Measurements from ENCODE around the gene SMYD5.

Gene SMYD5

GRCh38 chr2:73208258-73208657, 5.8 kb upstream of the SMYD5 start:
- DNase-seq = no peak

- DNase-seq = no peak
Observed at GRCh38 chr2:73210019-73210418, 4.0 kb upstream of the SMYD5 start.

- DNase-seq = no peak
Observed at GRCh38 chr2:73210696-73211095, 3.3 kb upstream of the SMYD5 start.

DNA sequence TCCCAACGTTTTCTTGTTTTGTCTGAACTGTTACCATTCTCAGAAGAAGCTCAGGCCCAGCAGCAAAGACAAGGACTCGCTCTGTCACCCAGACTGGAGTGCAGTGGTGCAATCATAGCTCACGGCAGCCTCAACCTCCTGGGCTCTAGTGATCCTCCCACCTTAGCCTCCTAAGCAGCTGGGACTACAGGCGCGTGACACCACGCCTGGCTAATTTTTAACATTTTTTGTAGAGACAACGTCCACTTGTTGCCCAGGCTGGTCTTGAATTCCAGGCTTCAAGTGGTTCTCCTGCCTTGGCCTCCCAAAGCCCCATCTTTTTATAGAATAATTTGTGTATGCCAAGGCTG, 2.0 kb upstream of the SMYD5 start:
- DNase-seq = no peak

DNA sequence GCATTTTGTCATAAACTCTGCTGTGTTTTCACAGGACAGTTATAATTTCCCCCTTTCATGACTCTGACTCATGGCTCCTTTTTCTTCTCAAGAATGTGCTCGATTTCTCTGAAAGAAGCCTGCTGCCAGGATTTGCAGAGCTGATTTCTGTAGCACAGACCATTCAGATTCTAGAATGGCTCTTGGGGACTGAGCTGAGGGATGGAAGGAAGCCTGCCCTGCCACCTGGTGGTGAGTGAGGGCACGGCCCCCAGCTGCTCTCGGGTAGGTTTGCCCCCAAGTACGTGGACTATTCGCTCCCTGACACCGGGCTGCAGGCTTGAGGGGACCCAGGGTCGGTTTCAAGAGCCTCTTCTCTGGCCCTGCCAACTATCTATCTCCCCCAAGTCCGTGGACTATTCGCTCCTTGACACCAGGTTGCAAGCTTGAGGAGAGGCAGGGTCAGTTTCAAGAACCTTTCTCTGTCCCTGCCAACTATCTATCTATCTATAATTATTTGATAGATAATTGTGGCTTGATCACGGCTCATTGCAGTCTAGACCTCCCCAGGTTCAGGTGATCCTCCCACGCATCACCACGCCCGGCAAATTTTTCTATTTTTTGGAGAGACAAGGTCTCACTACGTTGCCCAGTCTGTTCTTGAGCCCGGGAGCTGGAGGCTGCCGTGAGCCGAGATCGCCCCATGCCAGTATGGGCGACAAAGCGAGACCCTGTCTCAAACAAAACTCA, 1.4 kb upstream of the SMYD5 start:
- DNase-seq = peak; percentile 68 to 73

GRCh38 chr2:73215254-73215653, 1.2 kb downstream of the SMYD5 start:
- no peak for DNase-seq

DNA sequence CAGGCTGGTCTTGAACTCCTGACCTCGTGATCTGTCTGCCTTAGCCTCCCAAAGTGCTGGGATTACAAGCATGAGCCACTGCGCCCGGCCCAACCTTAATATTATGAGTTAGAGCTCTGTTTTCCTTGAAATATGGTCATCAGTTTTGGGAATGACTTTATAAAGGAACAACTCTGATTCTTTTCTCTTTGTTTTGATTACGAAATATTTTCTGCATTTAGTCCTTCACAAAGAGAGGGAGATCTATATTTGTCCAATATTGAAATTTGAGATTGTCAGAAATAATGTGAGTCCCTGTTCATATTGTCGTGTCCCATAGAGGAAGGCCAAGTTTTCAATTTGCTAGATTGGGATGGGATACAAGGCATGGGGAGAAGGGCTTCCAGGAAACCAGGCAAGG, 3.1 kb downstream of the SMYD5 start:
- no peak for DNase-seq

DNA sequence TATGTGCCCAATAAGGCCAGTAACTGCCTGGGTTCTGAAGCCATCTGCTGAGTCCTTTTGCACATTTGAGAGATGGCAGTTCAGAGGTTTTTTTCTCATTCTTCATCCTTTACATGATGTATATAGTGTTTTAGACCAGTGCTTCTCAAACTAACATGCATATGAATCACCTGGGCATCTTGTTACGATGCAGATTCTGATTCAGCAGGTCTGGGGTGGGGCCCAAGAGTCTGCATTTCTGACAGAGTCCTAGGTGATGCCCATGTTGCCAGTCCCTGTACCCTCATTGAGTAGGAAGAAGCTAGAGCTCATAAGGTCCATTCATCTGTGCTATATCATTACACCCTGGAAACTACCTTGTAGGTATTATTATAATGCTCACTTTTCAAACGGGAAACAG, 3.8 kb downstream of the SMYD5 start:
- no peak for DNase-seq

DNA sequence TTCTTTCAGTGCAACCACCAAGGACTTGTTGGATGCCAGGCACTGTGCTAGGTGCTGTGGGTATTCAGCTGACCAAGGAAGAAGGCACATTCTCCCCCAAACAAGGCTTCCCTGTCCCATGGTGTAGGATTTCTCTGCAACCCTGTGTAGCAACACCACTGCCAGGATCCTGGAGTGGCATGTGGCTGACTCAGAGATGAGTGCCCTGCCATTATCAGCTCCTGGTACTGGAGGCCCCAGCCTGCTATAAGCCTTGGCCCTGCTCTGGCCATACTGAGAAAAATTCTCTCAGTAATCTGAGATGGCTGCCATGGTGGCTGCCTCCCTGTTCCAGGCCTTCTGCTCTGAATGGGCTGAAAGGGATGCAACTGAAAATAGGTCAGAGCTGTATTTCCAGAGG, 4.3 kb downstream of the SMYD5 start:
- DNase-seq = no peak

DNA sequence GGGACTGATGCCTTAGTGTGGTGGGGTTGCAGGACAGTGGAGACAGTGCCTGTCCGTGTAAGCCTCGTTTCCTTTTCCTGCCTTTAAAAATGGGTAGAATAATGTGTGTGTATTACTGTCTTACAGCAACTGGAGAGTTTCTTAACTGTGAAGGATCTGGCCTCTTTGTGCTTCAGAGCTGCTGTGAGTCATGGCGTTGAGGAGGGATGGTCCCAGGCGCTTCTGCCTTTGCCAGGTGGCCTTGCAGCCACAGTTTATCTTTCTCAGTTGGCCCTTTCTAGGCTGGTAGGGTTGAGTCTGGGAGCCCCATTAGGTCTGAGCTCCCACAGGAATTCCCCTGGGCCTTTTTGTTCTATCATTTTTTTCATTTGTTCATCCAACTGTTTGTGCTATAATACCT, 9.8 kb downstream of the SMYD5 start:
- DNase-seq = no peak

GRCh38 chr2:73225513-73226360, 11.7 kb downstream of the SMYD5 start:
- no peak for DNase-seq

- no peak for DNase-seq
Observed at GRCh38 chr2:73227086-73227485, 13.0 kb downstream of the SMYD5 start.

GRCh38 chr2:73228631-73229030, 14.6 kb downstream of the SMYD5 start:
- no peak for DNase-seq

- peak in 1 of 2 donors; percentile 27 for DNase-seq
Observed at GRCh38 chr2:73232403-73233153, 18.5 kb downstream of the SMYD5 start.

DNA sequence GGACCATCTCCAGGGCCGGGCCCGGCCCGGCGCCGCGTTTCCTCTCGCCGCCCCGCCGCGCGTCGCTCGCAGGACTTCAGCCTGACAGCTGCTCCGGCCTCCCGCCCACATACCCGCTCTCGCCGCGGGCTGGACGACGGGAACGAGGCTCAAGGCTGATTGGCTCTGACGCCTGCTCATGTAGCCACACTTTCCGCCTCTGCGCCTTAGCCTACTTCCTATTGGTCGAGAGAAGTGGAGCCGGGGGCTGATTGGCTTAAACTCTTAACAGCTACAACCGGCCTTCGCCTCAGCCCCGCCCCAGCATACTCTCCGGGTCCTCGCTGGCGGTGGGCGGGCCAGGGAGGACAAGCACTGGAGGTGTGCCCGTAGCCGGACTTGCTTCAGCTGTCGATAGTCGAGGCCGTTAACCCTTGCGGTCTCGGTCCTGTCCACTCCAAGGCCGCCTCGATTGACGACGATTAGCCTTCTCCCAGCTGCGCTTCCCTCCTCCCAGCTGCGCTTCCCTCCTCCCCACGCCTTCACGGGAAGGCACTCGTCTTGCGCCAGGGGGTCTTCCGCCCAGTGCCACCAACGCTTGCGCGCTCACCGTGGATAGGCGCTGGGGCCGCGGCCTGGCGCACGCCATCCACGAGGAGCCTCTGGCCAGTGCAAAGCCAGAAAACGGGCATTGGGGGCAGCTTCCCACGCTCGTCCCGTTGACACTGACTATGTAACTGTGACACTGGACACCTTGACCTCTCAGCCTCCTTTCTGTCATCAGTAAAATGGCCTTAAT, 19.3 kb downstream of the SMYD5 start, which contains the start of gene PRADC1:
PRADC1 (minus strand) TSS at position 86 of the 778 bp plus-strand sequence; CDS start at position 7, 79 bp downstream.
- DNase-seq = peak; percentile 96 to 97

DNA sequence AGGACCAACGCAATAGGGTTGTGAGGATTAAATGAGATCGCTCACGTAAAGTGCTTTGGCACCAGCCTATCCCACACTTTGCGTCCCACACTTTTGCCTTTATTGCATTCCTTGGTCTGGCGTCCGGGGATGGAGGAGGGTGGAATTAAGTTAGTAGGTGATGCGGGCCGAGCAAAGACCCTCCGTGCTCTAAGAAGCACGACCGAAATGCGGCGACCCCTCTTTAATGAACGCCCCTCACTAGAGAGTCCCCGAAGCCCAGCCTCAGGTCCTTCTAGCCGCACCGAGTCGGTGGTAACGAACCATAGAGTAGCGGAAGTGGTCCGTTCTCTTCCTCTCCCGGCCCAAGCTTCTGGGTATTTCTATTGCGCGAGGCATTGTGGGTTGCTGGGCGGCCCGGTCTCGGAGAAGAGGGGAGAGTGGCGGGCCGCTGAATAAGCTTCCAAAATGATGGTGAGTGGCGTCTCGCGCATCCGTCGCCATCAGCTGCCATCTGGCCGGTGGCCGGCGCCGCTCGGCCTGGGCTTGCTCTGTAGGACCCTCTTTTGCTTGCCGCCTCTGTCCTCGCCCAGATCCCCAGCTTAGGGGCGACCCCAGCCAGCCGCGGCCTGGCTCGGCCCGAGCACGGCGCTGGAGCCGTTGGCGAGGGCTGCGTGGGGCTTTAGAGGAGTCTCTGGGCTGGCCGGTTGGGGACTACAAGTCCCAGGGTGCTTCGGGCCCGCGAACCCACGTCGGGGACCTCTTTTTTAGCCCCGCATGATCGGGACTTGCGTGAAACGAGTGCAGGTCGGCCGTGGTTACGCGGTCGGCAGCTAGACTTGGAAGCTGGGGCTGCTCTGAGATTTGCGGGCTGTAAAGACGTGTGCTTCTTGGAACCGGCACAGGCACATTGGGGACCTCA, 20.1 kb downstream of the SMYD5 start, which contains the start of gene CCT7:
CCT7 (plus strand) TSS at position 377 of the 901 bp plus-strand sequence; CDS start at position 448, 71 bp downstream.
- peak; percentile 91 to 92 for DNase-seq

GRCh38 chr2:73235315-73236028, 21.4 kb downstream of the SMYD5 start:
- peak in 1 of 2 donors; percentile 19 for DNase-seq

- no peak for DNase-seq
Observed at GRCh38 chr2:73237168-73237567, 23.1 kb downstream of the SMYD5 start.

DNA sequence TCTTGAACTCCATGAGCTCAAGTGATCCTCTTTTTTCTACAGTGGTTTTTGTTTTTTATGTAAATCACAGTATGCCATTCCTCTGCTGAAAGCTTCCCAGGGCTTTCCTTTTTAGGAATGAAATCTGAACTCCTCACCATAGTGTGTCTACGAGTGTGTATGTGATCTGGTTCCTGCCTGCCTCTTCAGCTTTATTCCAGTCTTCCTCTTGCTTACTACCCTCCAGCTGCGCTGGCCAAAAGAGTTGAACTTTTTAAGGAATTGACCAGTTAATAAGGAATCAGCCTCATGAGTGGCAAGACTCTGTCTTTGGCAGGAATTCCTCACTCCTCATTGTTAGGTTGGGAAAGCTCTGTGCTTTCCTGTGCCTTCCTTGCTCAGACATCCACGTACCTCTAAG, 24.1 kb downstream of the SMYD5 start:
- no peak for DNase-seq

DNA sequence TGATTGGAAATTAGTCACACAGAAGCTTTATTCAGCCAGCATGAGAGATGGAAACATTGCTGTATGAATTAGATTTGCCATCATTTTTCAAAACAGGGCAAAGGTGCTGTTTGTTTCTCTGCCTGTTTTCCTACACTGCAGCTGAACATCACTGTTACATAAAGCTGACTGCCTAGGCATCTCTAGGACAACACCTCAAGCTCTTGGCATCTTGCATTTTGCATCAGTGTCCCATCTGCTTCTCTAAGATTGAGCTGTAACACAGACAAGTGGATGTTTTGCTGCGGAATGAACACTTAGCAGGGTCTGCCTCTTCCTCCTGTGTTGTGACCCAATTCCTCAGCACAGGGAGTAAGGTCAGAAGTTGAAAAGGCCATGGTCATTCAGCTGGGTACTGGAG, 24.9 kb downstream of the SMYD5 start:
- no peak for DNase-seq

DNA sequence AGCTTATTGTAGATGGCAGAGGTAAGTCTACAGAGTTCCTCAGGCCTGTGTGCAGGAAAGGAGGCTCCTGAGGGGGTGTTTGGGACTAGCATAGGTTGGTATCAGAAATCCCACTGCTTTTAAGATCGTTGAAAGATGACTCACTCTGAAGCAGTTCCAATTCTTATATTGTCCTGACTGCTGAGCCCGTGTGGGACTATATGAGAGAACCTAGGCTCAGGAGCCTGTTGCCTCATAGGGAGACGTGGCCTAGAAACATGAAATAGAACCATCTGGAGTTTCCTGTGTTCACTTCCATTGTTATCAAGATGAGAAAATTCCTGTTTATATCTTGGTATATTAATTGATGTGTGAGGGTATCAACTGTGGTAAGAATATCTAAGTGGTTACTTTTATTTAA, 25.7 kb downstream of the SMYD5 start:
- no peak for DNase-seq
